Testis (tissue), 3 donors: ENCODE results near the gene KCNE4. TPM values are rescaled to one million over a fixed set of nuclear protein-coding genes. Genes with fewer than 3 reads are reported as not detected.

ENCODE experiments used
- DNase-seq: peaks from one replicate; pipeline ENCODE4 v3.0.0-alpha.2; 2019
- H3K27ac ChIP-seq, 2 donors: fragments of 200-600 bp; sonication (generic); one replicate each; pipeline ENCODE4 v1.5.1; 2019
- H3K27me3 ChIP-seq: fragments of 200-600 bp; sonication (generic); one replicate; pipeline ENCODE4 v1.5.1; 2019
- H3K36me3 ChIP-seq: fragments of 200-600 bp; sonication (generic); one replicate; pipeline ENCODE4 v1.5.1; 2017; ENCODE audit warnings: low read depth; ENCODE audit errors: missing control alignments
- H3K4me1 ChIP-seq: fragments of 200-600 bp; sonication (generic); one replicate; pipeline ENCODE4 v1.5.1; 2019
- H3K4me3 ChIP-seq, 2 donors: fragments of 200-600 bp; sonication (generic); one replicate each; pipeline ENCODE4 v1.5.1; 2017 to 2019
- H3K9me3 ChIP-seq: fragments of 200-600 bp; sonication (generic); one replicate; pipeline ENCODE4 v1.5.1; 2017
- POLR2A ChIP-seq: fragments of 450-650 bp; IDR thresholded peaks from one replicate; pipeline ENCODE4 v1.6.1; 2017; ENCODE audit warnings: antibody characterized with exemption, mild to moderate bottlenecking, moderate library complexity
- WGBS, 2 donors: methylation state at CpG; one replicate each; pipeline ENCODE4 v1.1.5; 2018; 5-methylcytosine and 5-hydroxymethylcytosine counted together
- intact Hi-C: fragments of 100-400 bp; cut with DNase I; formaldehyde crosslinking; loops from one replicate; pipeline ENCODE4 v1.15.1; 2023; ENCODE audit warnings: low total_unique reads
- polyA plus RNA-seq: library from polyadenylated mRNA; stranded (reverse); fragments of 350-450 nt; fragmentation: Illumina TruSeq; extraction: RNeasy Lipid Tissue Mini Kit (QIAGEN cat#74804); gene quantifications from one replicate; pipeline ENCODE4 v1.2.3, GENCODE V29; 2014; ENCODE audit warnings: low read depth, low replicate concordance; ENCODE audit not compliant: insufficient read depth
- total RNA-seq, 2 donors: library from RNA; depleted of rRNA; stranded (reverse); fragments of >200 nt; gene quantifications; one replicate each; pipeline ENCODE4 v1.2.3, GENCODE V29; 2016
- TF ChIP-seq, protein P1 (sequence below), 3 experiments: fragments of 450-650 bp in 2 of 3; fragments of 200-600 bp in 1 of 3; sonication (generic) in 1 of 3; IDR thresholded peaks; one replicate each; pipeline ENCODE4 v1.5.1; 2016 to 2019; ENCODE audit warnings: antibody characterized with exemption in 3 of 3, mild to moderate bottlenecking in 2 of 3, moderate library complexity in 1 of 3

KCNE4 gene
- total and polyA plus RNA-seq, 3 donors from 2014 or later, result 2.3 to 3.3 (median 2.5) TPM

DNA sequence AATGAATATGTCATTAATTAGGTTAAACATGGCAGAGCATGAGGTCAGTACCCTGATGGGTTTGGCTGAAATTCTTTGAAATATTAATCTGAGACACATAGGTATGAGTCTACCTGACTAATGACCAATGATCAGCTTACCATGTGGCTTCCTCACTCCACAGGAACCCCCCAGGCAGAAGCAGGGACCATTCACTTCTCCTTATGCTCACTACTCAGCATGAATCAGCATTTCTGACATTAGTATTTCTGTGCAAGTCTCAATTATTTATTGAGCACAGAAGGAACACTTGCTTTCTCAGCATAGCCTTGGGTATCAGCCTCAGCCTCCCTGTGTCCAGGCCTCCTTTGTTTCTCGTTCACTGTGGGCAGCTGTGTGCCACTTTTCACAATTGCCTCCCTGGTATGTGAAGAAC lies 9.3 kb upstream of the KCNE4 start:
- intact Hi-C loops, result no loop called here
- H3K9me3 ChIP-seq, result no peaks in the 10 kb centered on the region
- H3K36me3 ChIP-seq, result no peaks in the 10 kb centered on the region
- no peaks in the 10 kb centered on the region for H3K27me3 ChIP-seq
- no peak for DNase-seq
- no peaks in the 10 kb centered on the region for H3K4me1 ChIP-seq
- TF ChIP-seq, protein P1, sequence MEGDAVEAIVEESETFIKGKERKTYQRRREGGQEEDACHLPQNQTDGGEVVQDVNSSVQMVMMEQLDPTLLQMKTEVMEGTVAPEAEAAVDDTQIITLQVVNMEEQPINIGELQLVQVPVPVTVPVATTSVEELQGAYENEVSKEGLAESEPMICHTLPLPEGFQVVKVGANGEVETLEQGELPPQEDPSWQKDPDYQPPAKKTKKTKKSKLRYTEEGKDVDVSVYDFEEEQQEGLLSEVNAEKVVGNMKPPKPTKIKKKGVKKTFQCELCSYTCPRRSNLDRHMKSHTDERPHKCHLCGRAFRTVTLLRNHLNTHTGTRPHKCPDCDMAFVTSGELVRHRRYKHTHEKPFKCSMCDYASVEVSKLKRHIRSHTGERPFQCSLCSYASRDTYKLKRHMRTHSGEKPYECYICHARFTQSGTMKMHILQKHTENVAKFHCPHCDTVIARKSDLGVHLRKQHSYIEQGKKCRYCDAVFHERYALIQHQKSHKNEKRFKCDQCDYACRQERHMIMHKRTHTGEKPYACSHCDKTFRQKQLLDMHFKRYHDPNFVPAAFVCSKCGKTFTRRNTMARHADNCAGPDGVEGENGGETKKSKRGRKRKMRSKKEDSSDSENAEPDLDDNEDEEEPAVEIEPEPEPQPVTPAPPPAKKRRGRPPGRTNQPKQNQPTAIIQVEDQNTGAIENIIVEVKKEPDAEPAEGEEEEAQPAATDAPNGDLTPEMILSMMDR (IDR thresholded peaks at IDR 0.05), result no peak
- no peak for TF ChIP-seq POLR2A
- H3K27ac ChIP-seq, result no peak overlapping the region
- 97 to 100% methylated on average over 1 of the region's 1 CpG for WGBS, 2 donors
- no peak overlapping the region for H3K4me3 ChIP-seq

DNA sequence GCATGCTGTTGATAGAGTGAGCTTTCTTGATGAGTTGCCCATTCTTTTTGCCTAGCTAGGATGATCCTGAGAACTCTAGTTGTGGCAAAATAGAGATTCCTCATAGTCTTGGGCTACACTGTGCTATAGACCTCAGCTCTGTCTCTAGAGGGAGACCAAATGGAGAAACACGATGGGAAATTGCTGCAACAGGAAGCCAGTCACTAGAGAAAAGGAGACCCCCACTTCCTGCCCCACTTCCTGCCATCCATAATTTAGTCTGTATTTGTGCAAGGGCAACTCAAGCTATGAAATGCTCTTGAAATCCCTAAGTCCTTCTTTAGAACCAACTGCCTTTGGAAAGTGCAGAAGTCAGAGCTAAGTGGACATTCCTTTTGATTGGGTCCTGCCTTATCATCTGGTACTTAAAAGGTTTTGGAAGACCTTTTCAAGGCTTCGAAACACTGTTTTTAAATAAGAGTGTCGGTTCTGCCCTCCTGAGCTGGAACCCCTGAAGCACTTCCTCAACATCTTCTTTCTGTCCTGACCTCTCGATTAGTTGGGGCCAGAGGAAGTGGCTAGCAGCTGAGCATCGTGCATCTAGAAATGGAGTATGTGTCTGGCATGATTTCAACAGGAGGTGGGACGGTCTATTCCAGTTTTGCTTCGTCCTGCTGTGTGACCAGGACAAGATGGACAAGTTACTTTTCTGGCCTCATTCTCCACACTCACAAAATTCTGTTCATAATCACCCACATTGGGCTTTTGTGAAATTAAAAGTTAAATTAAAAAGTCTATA lies 8.6 kb upstream of the KCNE4 start:
- 61 to 67% methylated on average over 7 of the region's 7 CpGs for WGBS, 2 donors
- Histone ChIP-seq H3K9me3 (no peaks in the 10 kb centered on the region), H3K4me1 (no peaks in the 10 kb centered on the region), H3K36me3 (no peaks in the 10 kb centered on the region), H3K4me3 (no peak overlapping the region), H3K27me3 (no peaks in the 10 kb centered on the region), H3K27ac (no peak overlapping the region)
- intact Hi-C loops, result no loop called here
- DNase-seq, result no peak
- TF ChIP-seq, protein P1 (IDR thresholded peaks at IDR 0.05), result no peak
- TF ChIP-seq POLR2A, result no peak

DNA sequence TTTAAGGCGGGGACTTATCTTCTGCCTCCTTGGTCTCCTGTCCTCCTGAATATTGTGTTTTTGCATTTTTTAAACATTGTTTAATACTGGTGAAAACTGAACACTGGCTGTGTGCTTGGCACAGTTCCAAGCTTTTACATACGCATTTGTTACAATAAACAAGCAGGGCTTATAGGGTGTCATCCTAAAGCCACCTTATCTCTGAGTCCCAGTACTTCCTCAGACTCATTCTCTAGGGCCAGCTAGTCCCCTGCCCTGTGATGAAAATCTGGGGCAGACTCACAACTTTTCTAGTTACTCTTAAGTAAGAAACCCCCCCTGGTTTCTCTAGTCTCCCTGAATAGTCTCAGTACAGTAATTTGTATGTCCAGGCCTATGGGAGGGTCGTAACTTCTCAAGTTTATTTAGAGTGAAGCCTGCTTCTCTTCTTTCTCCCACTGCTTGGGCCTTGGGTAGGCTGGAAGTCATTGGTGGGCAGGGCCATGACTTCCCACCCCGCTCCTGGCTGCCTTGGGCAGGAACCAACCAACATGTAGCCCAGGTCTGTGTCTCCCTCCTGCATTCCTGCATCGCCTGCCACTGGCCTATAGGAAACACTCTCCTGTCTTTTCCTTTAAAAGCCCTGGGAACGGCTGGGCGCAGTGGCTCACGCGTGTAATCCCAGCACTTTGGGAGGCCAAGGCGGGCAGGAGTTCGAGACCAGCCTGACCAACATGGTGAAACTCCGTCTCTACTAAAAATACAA lies 7.7 kb upstream of the KCNE4 start:
- no peak for DNase-seq
- H3K4me1 ChIP-seq, result no peaks in the 10 kb centered on the region
- 95% methylated on average over 12 of the region's 12 CpGs for WGBS, 2 donors
- no peak overlapping the region for H3K27ac ChIP-seq
- H3K4me3 ChIP-seq, result no peak overlapping the region
- H3K27me3 ChIP-seq, result no peaks in the 10 kb centered on the region
- intact Hi-C loops, result no loop called here
- no peaks in the 10 kb centered on the region for H3K9me3 ChIP-seq
- TF ChIP-seq, protein P1 (IDR thresholded peaks at IDR 0.05), result no peak
- TF ChIP-seq POLR2A, result no peak
- H3K36me3 ChIP-seq, result no peaks in the 10 kb centered on the region

DNA sequence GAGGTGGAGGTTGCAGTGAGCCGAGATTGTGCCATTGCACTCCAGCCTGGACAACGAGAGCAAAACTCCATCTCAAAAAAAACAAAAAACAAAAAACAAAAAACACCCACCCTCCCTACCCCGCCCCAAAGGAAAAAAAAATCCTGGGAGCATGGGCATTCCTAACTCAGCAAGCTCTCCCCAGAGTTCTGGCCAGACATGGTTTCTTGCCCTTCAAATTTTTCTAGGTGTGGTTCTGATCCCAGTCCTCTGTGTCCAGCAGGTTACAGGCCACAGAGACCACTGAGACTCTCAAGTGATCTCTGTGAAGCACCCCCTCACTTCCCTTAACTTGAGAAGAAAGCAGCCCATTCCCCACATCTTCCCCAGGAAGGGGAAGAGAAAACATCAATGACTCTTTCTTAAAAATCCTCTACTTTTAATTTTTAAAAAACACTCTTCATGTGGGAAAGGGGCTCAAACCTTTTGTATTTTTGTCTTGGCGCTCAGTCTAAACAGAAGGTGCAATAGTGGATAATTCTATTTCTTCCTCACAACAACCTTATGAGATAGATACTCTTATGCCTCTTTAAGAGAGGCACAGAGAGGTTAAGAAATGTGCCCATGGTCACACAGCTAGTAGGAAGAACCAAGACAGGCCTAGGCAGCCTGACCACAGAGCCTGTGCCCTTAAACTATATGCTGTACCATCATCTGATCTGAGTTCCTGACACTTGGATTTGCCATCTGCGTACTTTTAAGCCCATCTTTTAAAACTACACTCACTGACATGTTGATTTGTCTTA lies 6.9 kb upstream of the KCNE4 start:
- Histone ChIP-seq H3K4me1 (no peaks in the 10 kb centered on the region), H3K36me3 (no peaks in the 10 kb centered on the region), H3K27ac (no peak overlapping the region), H3K9me3 (no peaks in the 10 kb centered on the region), H3K27me3 (no peaks in the 10 kb centered on the region), H3K4me3 (no peak overlapping the region)
- no peak for DNase-seq
- 87 to 95% methylated on average over 5 of the region's 5 CpGs for WGBS, 2 donors
- TF ChIP-seq, protein P1 (IDR thresholded peaks at IDR 0.05), result no peak
- no peak for TF ChIP-seq POLR2A
- intact Hi-C loops, result no loop called here
